HG03575 (cell line): ENCODE results near the gene PCSK6.

Experiments
- ATAC-seq: cut with Tn5 transposase; IDR thresholded peaks from one replicate; pipeline ENCODE4 v1.9.1; 2021; ENCODE audit not compliant: unreplicated experiment, insufficient number of reproducible peaks, low FRiP score; ENCODE audit errors: extremely low read depth

The PCSK6 gene

GRCh38 chr15:101501703-101502373, 12.3 kb upstream of the PCSK6 start:
- no peak for ATAC-seq

GRCh38 chr15:101500865-101501551, 11.5 kb upstream of the PCSK6 start:
- no peak for ATAC-seq

DNA sequence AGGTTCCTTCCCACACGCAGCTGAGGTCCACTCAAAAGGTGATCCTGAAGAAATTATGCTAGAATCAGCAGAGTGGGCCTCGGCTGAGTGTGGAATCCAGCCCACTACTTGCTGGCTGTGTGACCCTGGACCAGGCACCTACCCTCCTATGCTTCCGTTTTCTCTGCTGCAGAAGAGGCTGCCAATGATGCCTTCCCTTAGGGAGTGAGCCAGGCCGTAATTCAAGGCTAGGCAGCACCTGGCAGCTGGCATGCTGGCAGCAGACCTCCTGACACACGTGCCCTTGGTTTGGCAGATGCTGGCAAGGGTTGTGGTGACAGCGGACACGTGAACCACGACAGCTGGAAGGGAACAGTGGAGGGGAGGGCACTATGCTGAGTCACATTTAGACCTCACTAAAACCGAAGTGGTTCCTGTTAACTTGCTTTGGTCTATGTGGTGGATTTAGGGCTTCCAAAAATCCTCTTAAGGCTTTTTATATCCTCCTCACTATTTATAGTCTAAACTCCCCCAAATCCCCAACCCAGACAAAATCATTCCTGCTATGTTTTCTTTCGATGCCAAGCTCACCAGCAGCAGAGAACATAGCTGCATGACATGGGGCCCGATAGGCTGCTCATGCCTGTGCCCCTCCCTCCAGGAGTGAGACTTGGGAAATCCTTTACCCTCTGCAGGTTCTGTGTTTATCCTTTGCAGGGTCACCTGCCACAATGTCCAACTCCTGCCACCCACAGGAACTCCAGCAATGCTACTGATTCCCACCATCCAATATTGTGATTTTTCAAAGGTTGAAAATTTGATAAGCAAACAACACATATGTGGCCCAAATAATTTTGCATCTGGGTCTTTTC, 10.6 kb upstream of the PCSK6 start:
- ATAC-seq = no peak

GRCh38 chr15:101498717-101499480, 9.4 kb upstream of the PCSK6 start:
- no peak for ATAC-seq

- no peak for ATAC-seq
These were observed 8.7 kb upstream of the PCSK6 start for GRCh38 chr15:101498076-101498716.

GRCh38 chr15:101497484-101498034, 8.1 kb upstream of the PCSK6 start:
- ATAC-seq = no peak

DNA sequence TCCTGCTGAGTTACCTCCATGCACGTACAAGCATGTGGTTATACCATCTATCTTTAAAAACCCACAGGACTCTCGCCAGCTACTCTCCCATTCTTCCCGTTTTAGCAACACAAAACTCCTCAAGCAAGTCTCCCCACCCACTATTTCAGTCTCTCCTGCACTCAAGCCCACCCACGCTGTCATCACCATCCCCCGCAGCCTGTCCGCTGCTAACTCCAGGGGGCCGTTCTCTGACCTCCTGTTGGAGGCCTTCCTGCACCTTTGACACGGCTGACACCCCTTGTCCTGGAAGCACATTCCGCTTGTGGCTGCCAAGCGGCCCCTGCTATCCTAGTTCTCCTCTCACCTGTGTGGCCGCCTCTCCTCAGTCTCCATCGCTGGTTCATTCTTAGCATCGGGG, 7.5 kb upstream of the PCSK6 start:
- ATAC-seq = no peak

DNA sequence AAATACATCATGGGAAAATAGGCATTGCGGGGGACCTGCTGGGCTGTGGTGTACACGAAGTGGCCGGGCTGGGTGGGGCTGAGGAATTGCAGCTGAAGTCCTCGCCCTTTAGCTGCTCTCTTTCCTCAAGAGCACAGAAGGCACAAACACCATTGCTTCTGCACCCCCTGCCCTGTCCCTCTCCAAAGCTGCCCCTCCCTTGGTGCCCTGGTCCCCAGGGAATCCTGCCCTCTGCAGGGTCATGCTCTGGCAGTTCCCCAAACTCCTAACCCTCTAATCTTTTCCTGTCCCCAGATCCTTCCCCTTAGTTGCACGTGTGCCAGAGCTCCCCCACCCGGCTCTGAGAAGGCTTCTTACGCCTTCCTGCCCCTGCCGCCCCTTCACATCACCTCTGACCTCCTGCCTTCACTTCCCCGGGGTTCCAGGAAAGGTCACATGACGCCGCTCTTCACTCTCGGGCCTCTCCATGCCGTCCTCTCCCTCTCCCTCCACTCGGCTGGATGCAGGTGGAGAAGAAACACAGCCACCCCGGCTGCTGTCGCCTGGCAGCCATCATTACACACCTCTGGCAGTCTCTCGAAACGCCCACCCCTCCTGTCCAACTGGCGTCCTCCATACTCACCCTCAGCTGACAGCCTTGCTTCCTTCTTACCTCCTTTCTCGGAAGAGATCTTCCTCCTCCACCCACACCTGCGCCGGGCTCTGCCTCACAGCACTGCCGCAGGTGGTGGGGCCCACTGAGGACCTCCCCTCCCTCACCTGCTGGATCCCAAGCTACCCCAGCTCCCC, 6.9 kb upstream of the PCSK6 start:
- no peak for ATAC-seq

DNA sequence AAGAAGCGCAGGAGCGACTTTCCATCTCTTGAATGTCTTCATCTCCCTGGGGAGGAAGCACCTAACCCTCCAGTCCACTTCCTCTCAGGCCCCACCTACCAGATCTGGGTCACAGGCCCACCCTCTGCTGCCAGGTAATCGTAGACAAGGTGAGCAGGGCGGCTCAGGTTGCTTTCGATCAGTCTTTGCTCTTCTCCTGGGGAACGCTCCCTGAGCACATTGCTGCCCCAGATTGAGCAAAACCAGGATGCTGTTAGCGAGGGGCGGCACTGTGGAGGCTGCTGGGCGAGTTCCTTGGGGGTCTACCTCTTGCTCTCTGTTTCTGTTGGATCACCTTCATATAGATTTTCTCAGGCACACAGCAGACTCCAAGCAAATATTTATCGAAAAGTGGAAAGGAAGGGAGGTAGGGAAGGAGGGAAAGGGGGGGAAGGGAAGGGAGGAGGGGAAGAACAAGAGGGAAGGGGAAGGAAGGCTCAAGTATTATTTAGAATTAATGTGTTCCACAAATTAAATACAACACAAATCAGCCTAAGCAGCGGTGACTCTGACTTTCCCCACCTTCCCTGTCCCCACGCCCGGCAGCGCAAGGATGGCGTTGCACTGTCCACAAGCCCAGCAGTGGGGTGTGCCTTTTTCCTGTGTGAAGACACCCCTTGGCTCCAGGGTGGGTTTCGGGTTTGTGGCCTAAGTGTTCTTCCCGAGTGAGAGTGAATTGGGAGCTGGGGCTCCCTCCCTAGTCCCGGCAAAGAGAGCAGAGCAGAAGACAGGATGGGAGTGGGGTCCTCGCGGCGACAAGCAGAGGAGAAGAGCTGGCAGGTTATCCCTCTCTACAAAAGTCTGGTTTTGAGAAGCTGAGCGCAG, 6.1 kb upstream of the PCSK6 start:
- no peak for ATAC-seq

GRCh38 chr15:101494251-101494796, 4.8 kb upstream of the PCSK6 start:
- ATAC-seq = no peak

DNA sequence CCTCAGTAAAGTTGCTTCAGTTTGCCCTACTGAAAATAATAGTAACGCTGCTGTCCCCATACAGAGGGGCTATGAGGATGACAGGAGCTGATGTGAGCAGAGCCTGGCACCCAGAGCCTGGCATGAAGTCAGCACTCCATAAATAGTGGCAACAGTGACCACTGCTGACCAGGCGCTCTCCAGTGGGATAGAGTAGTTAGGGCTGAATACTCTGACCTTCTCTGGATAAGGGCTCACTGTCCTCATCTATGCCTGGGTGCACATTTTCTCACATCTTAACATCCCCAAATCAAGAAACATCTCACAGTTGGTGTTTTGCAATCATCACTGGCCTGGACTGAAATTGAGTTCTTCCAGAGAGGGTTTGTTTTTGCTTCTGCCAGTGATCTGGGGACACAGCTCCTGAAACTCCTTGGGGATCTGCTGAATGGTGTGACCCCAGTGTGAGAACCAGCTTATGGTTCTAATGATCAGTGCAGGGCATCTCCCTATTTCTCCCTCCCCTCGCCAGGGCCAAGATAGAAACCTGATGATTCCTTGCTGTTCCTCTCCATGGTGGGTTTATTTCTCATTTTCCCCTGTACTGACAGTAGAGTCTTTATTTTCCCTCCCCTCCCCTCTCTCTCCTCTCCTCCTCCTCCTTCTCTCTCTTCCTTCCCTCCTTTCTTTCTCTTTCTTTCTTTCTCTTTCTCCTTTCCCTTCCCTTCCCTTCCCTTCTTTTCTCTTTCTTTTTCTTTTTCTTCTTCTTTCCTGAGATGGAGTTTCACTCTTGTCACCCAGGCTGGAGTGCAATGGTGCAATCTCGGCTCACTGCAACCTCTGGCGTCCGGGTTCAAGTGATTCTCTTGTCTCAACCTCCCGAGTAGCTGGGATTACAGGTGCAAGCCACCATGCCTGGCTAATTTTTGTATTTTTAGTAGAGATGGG, 3.5 kb upstream of the PCSK6 start:
- no peak for ATAC-seq

DNA sequence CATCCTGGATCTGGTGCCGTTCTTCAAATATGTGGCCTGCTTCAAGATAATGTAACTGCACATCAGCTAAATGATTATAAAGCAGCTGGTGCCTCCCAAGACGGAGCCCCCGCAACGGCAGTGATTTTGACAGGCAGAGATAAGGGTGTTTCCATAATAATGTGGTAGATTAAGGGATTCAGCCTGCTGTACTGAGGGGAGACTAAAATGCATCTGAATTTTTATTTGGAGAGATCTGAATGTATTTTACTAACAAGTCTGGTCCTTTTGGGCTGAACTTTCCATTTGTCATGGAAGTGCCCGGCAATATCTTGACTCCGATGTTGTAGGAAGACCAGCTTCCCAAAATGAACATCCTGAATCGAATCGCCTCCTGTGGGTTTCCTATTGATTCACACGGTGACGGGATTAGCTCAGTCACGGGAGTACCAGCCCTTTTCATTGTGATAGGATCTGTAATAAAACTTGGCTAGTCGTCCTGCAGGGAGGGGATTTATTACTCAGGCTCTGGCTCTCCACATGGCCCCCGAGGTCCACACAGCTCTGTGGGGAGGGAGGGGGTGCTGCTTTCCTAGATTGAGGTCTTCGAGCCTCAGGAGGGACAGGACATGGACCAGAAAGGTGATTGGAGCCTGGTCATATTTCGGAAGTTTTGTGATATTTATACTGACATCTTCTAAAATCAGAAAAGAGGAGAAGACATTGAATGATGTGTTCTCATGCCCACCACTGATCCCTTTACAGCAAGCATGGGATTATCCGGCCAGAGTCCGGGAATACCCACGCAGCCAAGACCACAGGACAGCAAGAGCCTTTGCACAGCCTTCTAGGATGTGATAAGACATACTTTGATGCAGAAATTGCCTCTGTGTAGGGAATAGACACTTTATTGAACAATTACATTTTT, 2.5 kb upstream of the PCSK6 start:
- no peak for ATAC-seq

- ATAC-seq = no peak
These were observed 1.6 kb upstream of the PCSK6 start for GRCh38 chr15:101490922-101491733.

- ATAC-seq = no peak
These were observed 943 bp upstream of the PCSK6 start for GRCh38 chr15:101490408-101490891.
